Pons (tissue), 1 donor: ENCODE results near the gene SLC1A2.

ENCODE experiments used
- DNase-seq: peaks from one replicate; pipeline ENCODE4 v3.0.0-alpha.2; 2016; ENCODE audit warnings: low spot score

Gene SLC1A2

GRCh38 chr11:35419184-35419829, at the start of gene SLC1A2:
Gene SLC1A2, minus strand, starts transcription at chr11:35419558. Its CDS starts 592 bp downstream, at chr11:35418966.
- DNase-seq: no peak

GRCh38 chr11:35466058-35466457, 46.7 kb upstream of the SLC1A2 start:
- DNase-seq: no peak

- peak; percentile 65 for DNase-seq
Observed at GRCh38 chr11:35464308-35464707, 45.0 kb upstream of the SLC1A2 start.

- DNase-seq: peak; percentile 32
Observed at GRCh38 chr11:35463331-35463751, 44.0 kb upstream of the SLC1A2 start.

- no peak for DNase-seq
Observed at GRCh38 chr11:35461917-35462538, 42.7 kb upstream of the SLC1A2 start.

GRCh38 chr11:35459489-35459888, 40.1 kb upstream of the SLC1A2 start:
- no peak for DNase-seq

GRCh38 chr11:35458846-35459245, 39.5 kb upstream of the SLC1A2 start:
- DNase-seq: no peak

- DNase-seq: no peak
Observed at GRCh38 chr11:35454362-35454761, 35.0 kb upstream of the SLC1A2 start.

- DNase-seq: no peak
Observed at GRCh38 chr11:35436581-35437250, 17.4 kb upstream of the SLC1A2 start.

GRCh38 chr11:35433588-35433987, 14.2 kb upstream of the SLC1A2 start:
- no peak for DNase-seq

- DNase-seq: no peak
Observed at GRCh38 chr11:35432464-35432863, 13.1 kb upstream of the SLC1A2 start.

GRCh38 chr11:35427071-35427470, 7.7 kb upstream of the SLC1A2 start:
- DNase-seq: peak; percentile 65

- no peak for DNase-seq
Observed at GRCh38 chr11:35426351-35426750, 7.0 kb upstream of the SLC1A2 start.

GRCh38 chr11:35425603-35426212, 6.3 kb upstream of the SLC1A2 start:
- DNase-seq: no peak

GRCh38 chr11:35424157-35424940, 5.0 kb upstream of the SLC1A2 start:
- DNase-seq: no peak

GRCh38 chr11:35420371-35420770, 1.0 kb upstream of the SLC1A2 start:
- DNase-seq: no peak

- no peak for DNase-seq
Observed at GRCh38 chr11:35419830-35420333, 524 bp upstream of the SLC1A2 start.

GRCh38 chr11:35418282-35419183, 825 bp downstream of the SLC1A2 start:
- DNase-seq: no peak

GRCh38 chr11:35415487-35415886, 3.9 kb downstream of the SLC1A2 start:
- no peak for DNase-seq

- no peak for DNase-seq
Observed at GRCh38 chr11:35414776-35415175, 4.6 kb downstream of the SLC1A2 start.

GRCh38 chr11:35414311-35414710, 5.0 kb downstream of the SLC1A2 start:
- DNase-seq: no peak
